Measurements from ENCODE around the gene VMP1.
"Not testable (repeated sequence)": the region's sequence is repeated elsewhere in the genome, so short reads cannot be mapped to it uniquely, and the experiment has no call there.

VMP1 gene

GRCh38 chr17:59756236-59756818, 48.9 kb downstream of the VMP1 start:
- no peak for DNase-seq

GRCh38 chr17:59757043-59757442, 49.6 kb downstream of the VMP1 start:
- no peak for DNase-seq

- DNase-seq: no peak
These were observed 50.0 kb downstream of the VMP1 start for GRCh38 chr17:59757470-59757869.

GRCh38 chr17:59757881-59758385, 50.5 kb downstream of the VMP1 start:
- no peak for DNase-seq

GRCh38 chr17:59758998-59759651, 51.7 kb downstream of the VMP1 start:
- not testable (repeated sequence) for DNase-seq

- DNase-seq: no peak
These were observed 52.7 kb downstream of the VMP1 start for GRCh38 chr17:59760160-59760559.

- no peak for DNase-seq
These were observed 54.1 kb downstream of the VMP1 start for GRCh38 chr17:59761385-59762048.

GRCh38 chr17:59762049-59762823, 54.8 kb downstream of the VMP1 start:
- no peak for DNase-seq

GRCh38 chr17:59762824-59763374, 55.4 kb downstream of the VMP1 start:
- DNase-seq: no peak

GRCh38 chr17:59763861-59764260, 56.4 kb downstream of the VMP1 start:
- DNase-seq: no peak

GRCh38 chr17:59764292-59764741, 56.9 kb downstream of the VMP1 start:
- DNase-seq: no peak

GRCh38 chr17:59765038-59765437, 57.6 kb downstream of the VMP1 start:
- DNase-seq: no peak

- no peak for DNase-seq
These were observed 59.0 kb downstream of the VMP1 start for GRCh38 chr17:59766491-59766890.

GRCh38 chr17:59767176-59767575, 59.7 kb downstream of the VMP1 start:
- no peak for DNase-seq

GRCh38 chr17:59769887-59770286, 62.4 kb downstream of the VMP1 start:
- DNase-seq: no peak

- DNase-seq: no peak
These were observed 63.6 kb downstream of the VMP1 start for GRCh38 chr17:59771093-59771492.

- DNase-seq: no peak
These were observed 68.4 kb downstream of the VMP1 start for GRCh38 chr17:59775786-59776350.

- no peak for DNase-seq
These were observed 69.1 kb downstream of the VMP1 start for GRCh38 chr17:59776577-59776976.

- DNase-seq: no peak
These were observed 69.6 kb downstream of the VMP1 start for GRCh38 chr17:59777033-59777432.

GRCh38 chr17:59778996-59779395, 71.5 kb downstream of the VMP1 start:
- no peak for DNase-seq

- DNase-seq: no peak
These were observed 72.1 kb downstream of the VMP1 start for GRCh38 chr17:59779521-59779920.

- DNase-seq: not testable (repeated sequence)
These were observed 73.1 kb downstream of the VMP1 start for GRCh38 chr17:59780548-59780947.
